Measurements from ENCODE around the gene GNAZ. TPM values are rescaled to one million over a fixed set of nuclear protein-coding genes. Genes with fewer than 3 reads are reported as not detected.

Gene GNAZ
- polyA plus RNA-seq, 1 donor from 2014 or later, result 52.0 TPM

DNA sequence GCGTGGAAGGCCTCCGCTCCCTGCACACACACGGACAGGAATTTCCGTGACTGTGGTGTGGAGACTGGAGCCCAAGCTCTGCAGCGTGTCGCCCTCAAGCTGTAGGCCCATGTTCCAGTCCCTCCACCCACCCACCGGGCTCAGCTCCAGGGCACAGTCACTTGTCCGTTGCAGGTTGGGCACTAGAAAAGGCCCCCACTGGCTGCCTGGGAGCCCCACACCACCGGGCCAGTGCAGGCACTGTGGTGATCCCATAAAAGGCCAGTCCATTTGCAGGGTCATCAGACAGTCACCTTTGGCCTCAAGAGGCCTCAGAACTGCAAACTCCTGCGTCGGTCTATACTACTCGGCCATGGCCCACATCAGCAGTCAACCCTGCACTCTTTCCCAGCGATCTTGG is 91.3 kb downstream of the GNAZ start:
- H3K4me3 ChIP-seq (ENCODE audit: low read length), result no peak overlapping the region
- H3F3A ChIP-seq (ENCODE audit: insufficient read depth, low read length, poor library complexity, severe bottlenecking), result no peaks in the 10 kb centered on the region
- H3K9me2 ChIP-seq (ENCODE audit: insufficient read depth, low read length), result no peaks in the 10 kb centered on the region
- H3K36me3 ChIP-seq (ENCODE audit: insufficient read depth, low read length), result no peaks in the 10 kb centered on the region
- no peaks in the 10 kb centered on the region for H3K9me3 ChIP-seq (ENCODE audit: low read length)
- H4K20me1 ChIP-seq (ENCODE audit: insufficient read depth), result no peaks in the 10 kb centered on the region
- H3K27ac ChIP-seq (ENCODE audit: low read length), result no peak overlapping the region
- no peaks in the 10 kb centered on the region for H3K79me2 ChIP-seq (replicated peaks; ENCODE audit: insufficient read depth, low read length)
- H3K4me2 ChIP-seq (ENCODE audit: low read length), result no peak overlapping the region
- H3K9ac ChIP-seq (ENCODE audit: low read length), result no peak overlapping the region
- no peak overlapping the region for H2AFZ ChIP-seq (ENCODE audit: low read depth, low read length)
- H3K27me3 ChIP-seq (ENCODE audit: insufficient read depth, low read depth, low read length), result no peaks in the 10 kb centered on the region
- TF ChIP-seq, protein P1, sequence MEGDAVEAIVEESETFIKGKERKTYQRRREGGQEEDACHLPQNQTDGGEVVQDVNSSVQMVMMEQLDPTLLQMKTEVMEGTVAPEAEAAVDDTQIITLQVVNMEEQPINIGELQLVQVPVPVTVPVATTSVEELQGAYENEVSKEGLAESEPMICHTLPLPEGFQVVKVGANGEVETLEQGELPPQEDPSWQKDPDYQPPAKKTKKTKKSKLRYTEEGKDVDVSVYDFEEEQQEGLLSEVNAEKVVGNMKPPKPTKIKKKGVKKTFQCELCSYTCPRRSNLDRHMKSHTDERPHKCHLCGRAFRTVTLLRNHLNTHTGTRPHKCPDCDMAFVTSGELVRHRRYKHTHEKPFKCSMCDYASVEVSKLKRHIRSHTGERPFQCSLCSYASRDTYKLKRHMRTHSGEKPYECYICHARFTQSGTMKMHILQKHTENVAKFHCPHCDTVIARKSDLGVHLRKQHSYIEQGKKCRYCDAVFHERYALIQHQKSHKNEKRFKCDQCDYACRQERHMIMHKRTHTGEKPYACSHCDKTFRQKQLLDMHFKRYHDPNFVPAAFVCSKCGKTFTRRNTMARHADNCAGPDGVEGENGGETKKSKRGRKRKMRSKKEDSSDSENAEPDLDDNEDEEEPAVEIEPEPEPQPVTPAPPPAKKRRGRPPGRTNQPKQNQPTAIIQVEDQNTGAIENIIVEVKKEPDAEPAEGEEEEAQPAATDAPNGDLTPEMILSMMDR (IDR thresholded peaks at IDR 0.05; ENCODE audit: poor library complexity, severe bottlenecking), result no peak
- TF ChIP-seq SMC3 (conservative IDR thresholded peaks at IDR 0.05; ENCODE audit: poor library complexity) (no peak), POLR2AphosphoS5 (IDR thresholded peaks at IDR 0.05) (no peak), RAD21 (conservative IDR thresholded peaks at IDR 0.05) (no peak), EZH2 (IDR thresholded peaks at IDR 0.05; ENCODE audit: borderline replicate concordance, insufficient read depth, low read length, poor library complexity, severe bottlenecking) (no peak), MXI1 (conservative IDR thresholded peaks at IDR 0.05; ENCODE audit: poor library complexity, severe bottlenecking) (no peak), EP300 (conservative IDR thresholded peaks at IDR 0.05; ENCODE audit: poor library complexity, severe bottlenecking) (no peak), TAF1 (IDR thresholded peaks at IDR 0.05; ENCODE audit: low read depth) (no peak)
- TF ChIP-seq, protein P2, sequence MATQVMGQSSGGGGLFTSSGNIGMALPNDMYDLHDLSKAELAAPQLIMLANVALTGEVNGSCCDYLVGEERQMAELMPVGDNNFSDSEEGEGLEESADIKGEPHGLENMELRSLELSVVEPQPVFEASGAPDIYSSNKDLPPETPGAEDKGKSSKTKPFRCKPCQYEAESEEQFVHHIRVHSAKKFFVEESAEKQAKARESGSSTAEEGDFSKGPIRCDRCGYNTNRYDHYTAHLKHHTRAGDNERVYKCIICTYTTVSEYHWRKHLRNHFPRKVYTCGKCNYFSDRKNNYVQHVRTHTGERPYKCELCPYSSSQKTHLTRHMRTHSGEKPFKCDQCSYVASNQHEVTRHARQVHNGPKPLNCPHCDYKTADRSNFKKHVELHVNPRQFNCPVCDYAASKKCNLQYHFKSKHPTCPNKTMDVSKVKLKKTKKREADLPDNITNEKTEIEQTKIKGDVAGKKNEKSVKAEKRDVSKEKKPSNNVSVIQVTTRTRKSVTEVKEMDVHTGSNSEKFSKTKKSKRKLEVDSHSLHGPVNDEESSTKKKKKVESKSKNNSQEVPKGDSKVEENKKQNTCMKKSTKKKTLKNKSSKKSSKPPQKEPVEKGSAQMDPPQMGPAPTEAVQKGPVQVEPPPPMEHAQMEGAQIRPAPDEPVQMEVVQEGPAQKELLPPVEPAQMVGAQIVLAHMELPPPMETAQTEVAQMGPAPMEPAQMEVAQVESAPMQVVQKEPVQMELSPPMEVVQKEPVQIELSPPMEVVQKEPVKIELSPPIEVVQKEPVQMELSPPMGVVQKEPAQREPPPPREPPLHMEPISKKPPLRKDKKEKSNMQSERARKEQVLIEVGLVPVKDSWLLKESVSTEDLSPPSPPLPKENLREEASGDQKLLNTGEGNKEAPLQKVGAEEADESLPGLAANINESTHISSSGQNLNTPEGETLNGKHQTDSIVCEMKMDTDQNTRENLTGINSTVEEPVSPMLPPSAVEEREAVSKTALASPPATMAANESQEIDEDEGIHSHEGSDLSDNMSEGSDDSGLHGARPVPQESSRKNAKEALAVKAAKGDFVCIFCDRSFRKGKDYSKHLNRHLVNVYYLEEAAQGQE (IDR thresholded peaks at IDR 0.05; ENCODE audit: borderline replicate concordance), result no peak

DNA sequence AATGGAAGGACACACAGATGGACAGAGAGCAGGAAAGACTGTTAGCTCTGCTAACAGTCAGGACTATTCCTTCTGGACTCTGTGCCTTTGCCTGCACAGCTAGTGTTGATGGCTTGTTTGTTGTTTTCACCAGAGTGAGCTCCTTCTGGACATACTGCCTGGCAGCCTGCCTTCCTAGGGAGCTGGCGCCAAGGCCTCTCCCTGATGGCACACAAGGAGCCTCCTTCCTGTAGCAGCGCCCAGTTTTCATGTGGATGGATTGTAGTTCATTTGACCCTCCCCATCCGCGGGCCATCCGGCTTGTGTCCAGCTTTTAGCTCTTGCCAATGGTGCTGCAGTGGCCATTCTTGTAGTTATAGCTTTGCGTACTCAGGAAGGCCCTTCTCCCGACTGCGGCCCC is 93.3 kb downstream of the GNAZ start:
- TF ChIP-seq EZH2 (IDR thresholded peaks at IDR 0.05; ENCODE audit: borderline replicate concordance, insufficient read depth, low read length, poor library complexity, severe bottlenecking) (no peak), POLR2AphosphoS5 (IDR thresholded peaks at IDR 0.05) (no peak), TAF1 (IDR thresholded peaks at IDR 0.05; ENCODE audit: low read depth) (no peak), RAD21 (conservative IDR thresholded peaks at IDR 0.05) (no peak), SMC3 (conservative IDR thresholded peaks at IDR 0.05; ENCODE audit: poor library complexity) (no peak), EP300 (conservative IDR thresholded peaks at IDR 0.05; ENCODE audit: poor library complexity, severe bottlenecking) (no peak), MXI1 (conservative IDR thresholded peaks at IDR 0.05; ENCODE audit: poor library complexity, severe bottlenecking) (no peak)
- TF ChIP-seq, protein P2 (IDR thresholded peaks at IDR 0.05; ENCODE audit: borderline replicate concordance), result no peak
- TF ChIP-seq, protein P1 (IDR thresholded peaks at IDR 0.05; ENCODE audit: poor library complexity, severe bottlenecking), result no peak
- Histone ChIP-seq H3K79me2 (replicated peaks; ENCODE audit: insufficient read depth, low read length) (no peaks in the 10 kb centered on the region), H3K27me3 (ENCODE audit: insufficient read depth, low read depth, low read length) (no peaks in the 10 kb centered on the region), H4K20me1 (ENCODE audit: insufficient read depth) (no peaks in the 10 kb centered on the region), H3K4me2 (ENCODE audit: low read length) (no peak overlapping the region), H2AFZ (ENCODE audit: low read depth, low read length) (no peak overlapping the region), H3K9ac (ENCODE audit: low read length) (no peak overlapping the region), H3K4me3 (ENCODE audit: low read length) (no peak overlapping the region), H3K9me3 (ENCODE audit: low read length) (no peaks in the 10 kb centered on the region), H3K27ac (ENCODE audit: low read length) (no peak overlapping the region), H3K36me3 (ENCODE audit: insufficient read depth, low read length) (no peaks in the 10 kb centered on the region), H3F3A (ENCODE audit: insufficient read depth, low read length, poor library complexity, severe bottlenecking) (no peaks in the 10 kb centered on the region), H3K9me2 (ENCODE audit: insufficient read depth, low read length) (no peaks in the 10 kb centered on the region)
